Ovary (tissue), 9 donors: ENCODE data around the gene SSX2IP. TPM values are rescaled to one million over a fixed set of nuclear protein-coding genes. Genes with fewer than 3 reads are reported as not detected.
"Not testable (repeated sequence)": the region's sequence is repeated elsewhere in the genome, so short reads cannot be mapped to it uniquely, and the experiment has no call there.

Experiments used
- DNase-seq, 5 donors: peaks; one replicate each; pipeline ENCODE4 v3.0.0-alpha.2; 2019 to 2020
- H3K27ac ChIP-seq, 2 donors: fragments of 200-600 bp; one replicate each; pipeline versions ENCODE4 v1.5.1 to v1.8.0; 2019 to 2022
- H3K27me3 ChIP-seq: fragments of 200-600 bp; one replicate; pipeline ENCODE4 v1.8.0; 2022
- H3K36me3 ChIP-seq: fragments of 200-600 bp; sonication (generic); one replicate; pipeline ENCODE4 v1.5.1; 2019
- H3K4me1 ChIP-seq: one replicate; pipeline ENCODE4 v1.8.1; 2013; ENCODE audit warnings: mild to moderate bottlenecking, moderate library complexity; ENCODE audit not compliant: insufficient read depth
- H3K4me3 ChIP-seq: fragments of 200-600 bp; sonication (generic); one replicate; pipeline ENCODE4 v1.5.1; 2017
- H3K9me3 ChIP-seq, 2 donors: fragments of 200-600 bp in 1 of 2; sonication (generic) in 1 of 2; one replicate each; pipeline versions ENCODE4 v1.5.1 to v1.8.1; 2013 to 2019; ENCODE audit warnings: mild to moderate bottlenecking in 1 of 2, moderate library complexity in 1 of 2
- EP300 ChIP-seq: sonication (generic); formaldehyde crosslinking; IDR thresholded peaks from one replicate; pipeline ENCODE4 v1.6.1; 2017; ENCODE audit warnings: antibody characterized with exemption
- POLR2A ChIP-seq: fragments of 450-650 bp; IDR thresholded peaks from one replicate; pipeline ENCODE4 v1.6.1; 2017; ENCODE audit warnings: antibody characterized with exemption, mild to moderate bottlenecking, moderate library complexity
- WGBS, 3 donors: extraction: QIAGEN DNeasy Blood & Tissue Kit in 1 of 3; methylation state at CpG; one replicate each; pipeline versions ENCODE4 v1.1.5 to v1.1.7; 2013 to 2017; 5-methylcytosine and 5-hydroxymethylcytosine counted together
- intact Hi-C, 4 donors: fragments of 100-400 bp; cut with DNase I; formaldehyde crosslinking; loops; one replicate each; pipeline versions ENCODE4 v1.11.0 to v1.15.1; 2022 to 2023
- polyA plus RNA-seq, 2 donors: library from polyadenylated mRNA; stranded (reverse); fragments of 200-250 nt in 1 of 2; fragments of 350-450 nt in 1 of 2; fragmentation: Illumina TruSeq in 1 of 2; extraction: RNeasy Lipid Tissue Mini Kit (QIAGEN cat#74804) in 1 of 2; gene quantifications; one replicate each; pipeline ENCODE4 v1.2.3, GENCODE V29; 2013 to 2014
- total RNA-seq, 7 donors: library from RNA; depleted of rRNA in 2 of 7; stranded (reverse); fragments of >200 nt in 2 of 7; fragmentation: NEBNext Ultra II Directional in 3 of 7; extraction: Animal tissue kit (Norgen Biotek cat#: 25700) in 3 of 7; gene quantifications; one replicate each; pipeline versions ENCODE4 v1.1.0 to v1.2.4, GENCODE V29; 2016 to 2023
- TF ChIP-seq, protein P1 (sequence below), 3 donors: fragments of 450-650 bp in 2 of 3; fragments of 200-600 bp in 1 of 3; IDR thresholded peaks; one replicate each; pipeline versions ENCODE4 v1.5.1 to v1.8.0; 2016 to 2022; ENCODE audit warnings: antibody characterized with exemption in 3 of 3, mild to moderate bottlenecking in 1 of 3
- donor health status: DM: no; HTN: no; CAD: no; lungs with moderate emphysema.
- donor health status: DM: no; HTN: no; CAD: no.
- donor health status: Bipolar disorder and iron deficiency.
- donor health status: DM: yes; HTN: yes; CAD: no.
- donor health status: DM: no; HTN: no; CAD: no.
- donor health status: DM: yes; HTN: yes; CAD: no.

SSX2IP gene
- total and polyA plus RNA-seq, 9 donors: 1.1 to 8.5 (median 4.9) TPM

DNA sequence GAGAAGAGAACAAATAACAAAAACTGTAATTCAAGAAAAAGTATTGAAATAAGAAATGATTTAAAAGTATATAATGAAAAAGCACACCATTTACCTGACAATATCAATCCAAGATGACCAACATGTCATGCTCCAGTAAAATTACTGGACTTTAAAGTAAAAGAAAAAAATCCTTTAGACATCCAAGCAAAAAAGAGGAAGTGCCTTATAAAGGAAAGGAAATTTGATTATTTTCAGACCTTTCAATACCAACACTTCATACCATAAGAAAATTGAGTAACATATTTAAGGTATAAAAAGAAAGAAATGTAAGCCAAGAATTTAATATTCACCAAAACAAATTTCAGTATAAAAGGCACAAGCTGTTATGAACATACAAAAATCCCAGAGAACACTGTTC lies 46.2 kb upstream of the SSX2IP start:
- DNase-seq: no peak
- TF ChIP-seq, protein P1, sequence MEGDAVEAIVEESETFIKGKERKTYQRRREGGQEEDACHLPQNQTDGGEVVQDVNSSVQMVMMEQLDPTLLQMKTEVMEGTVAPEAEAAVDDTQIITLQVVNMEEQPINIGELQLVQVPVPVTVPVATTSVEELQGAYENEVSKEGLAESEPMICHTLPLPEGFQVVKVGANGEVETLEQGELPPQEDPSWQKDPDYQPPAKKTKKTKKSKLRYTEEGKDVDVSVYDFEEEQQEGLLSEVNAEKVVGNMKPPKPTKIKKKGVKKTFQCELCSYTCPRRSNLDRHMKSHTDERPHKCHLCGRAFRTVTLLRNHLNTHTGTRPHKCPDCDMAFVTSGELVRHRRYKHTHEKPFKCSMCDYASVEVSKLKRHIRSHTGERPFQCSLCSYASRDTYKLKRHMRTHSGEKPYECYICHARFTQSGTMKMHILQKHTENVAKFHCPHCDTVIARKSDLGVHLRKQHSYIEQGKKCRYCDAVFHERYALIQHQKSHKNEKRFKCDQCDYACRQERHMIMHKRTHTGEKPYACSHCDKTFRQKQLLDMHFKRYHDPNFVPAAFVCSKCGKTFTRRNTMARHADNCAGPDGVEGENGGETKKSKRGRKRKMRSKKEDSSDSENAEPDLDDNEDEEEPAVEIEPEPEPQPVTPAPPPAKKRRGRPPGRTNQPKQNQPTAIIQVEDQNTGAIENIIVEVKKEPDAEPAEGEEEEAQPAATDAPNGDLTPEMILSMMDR (IDR thresholded peaks at IDR 0.05): no peak
- TF ChIP-seq POLR2A: no peak
- TF ChIP-seq EP300: no peak
- H3K36me3 ChIP-seq: no peaks in the 10 kb centered on the region
- peaks cover 0 to 3% of the 10 kb centered on the region in 2 donors for H3K9me3 ChIP-seq
- H3K4me1 ChIP-seq: no peaks in the 10 kb centered on the region
- H3K27ac ChIP-seq: no peak overlapping the region
- H3K4me3 ChIP-seq: no peak overlapping the region
- intact Hi-C loops: no loop called here
- no peaks in the 10 kb centered on the region for H3K27me3 ChIP-seq

DNA sequence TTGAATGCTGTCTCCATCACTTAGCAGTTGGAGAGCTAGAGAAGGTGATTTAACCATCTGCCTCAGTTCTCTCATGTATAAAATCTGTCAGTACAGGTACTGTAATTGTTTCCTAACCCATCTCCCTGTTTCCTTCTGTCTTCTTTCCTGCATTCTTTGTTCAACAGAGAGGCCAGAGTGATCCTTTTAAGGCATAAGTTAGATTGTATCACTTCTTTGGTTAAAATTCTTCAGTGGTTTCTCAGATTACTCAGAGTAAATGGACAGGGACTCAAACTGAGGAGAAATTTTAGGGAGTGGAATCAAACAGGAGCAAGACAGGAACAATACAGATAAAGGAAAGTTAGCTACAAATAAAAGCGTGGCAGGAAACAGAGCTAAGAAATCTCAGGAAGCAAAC lies 45.2 kb upstream of the SSX2IP start:
- H3K27me3 ChIP-seq: no peaks in the 10 kb centered on the region
- DNase-seq: no peak
- no peaks in the 10 kb centered on the region for H3K4me1 ChIP-seq
- 41 to 56% (median 51%) methylated on average over 1 of the region's 1 CpG for WGBS, 3 donors
- H3K36me3 ChIP-seq: no peaks in the 10 kb centered on the region
- intact Hi-C loops: no loop called here
- H3K9me3 ChIP-seq: peaks cover 0 to 3% of the 10 kb centered on the region in 2 donors
- no peak overlapping the region for H3K4me3 ChIP-seq
- TF ChIP-seq, protein P1 (IDR thresholded peaks at IDR 0.05): no peak
- TF ChIP-seq EP300 (no peak), POLR2A (no peak)
- no peak overlapping the region for H3K27ac ChIP-seq

DNA sequence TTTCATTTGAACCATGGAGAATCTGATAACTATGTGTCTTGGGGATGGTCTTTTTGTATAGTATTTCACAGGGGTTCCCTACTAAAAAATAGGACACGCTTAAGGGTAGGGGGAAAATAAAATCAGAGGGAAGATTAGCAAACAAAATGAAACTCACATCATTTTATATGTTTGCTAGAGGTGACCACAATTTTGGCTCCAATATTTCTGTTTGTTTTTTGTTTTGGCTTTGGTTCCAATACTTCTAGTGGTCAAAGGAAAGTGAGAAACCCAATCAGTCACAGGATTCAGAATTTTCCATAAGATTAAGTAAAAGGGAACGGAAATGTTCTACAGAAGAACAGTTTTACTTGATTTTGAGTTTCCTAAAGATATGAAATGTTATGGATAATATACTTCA lies 42.3 kb upstream of the SSX2IP start:
- TF ChIP-seq POLR2A: no peak
- no peak for TF ChIP-seq EP300
- TF ChIP-seq, protein P1 (IDR thresholded peaks at IDR 0.05): no peak
- Histone ChIP-seq H3K4me3 (no peak overlapping the region), H3K27me3 (no peaks in the 10 kb centered on the region), H3K27ac (no peak overlapping the region), H3K9me3 (peaks cover 0 to 3% of the 10 kb centered on the region in 2 donors), H3K36me3 (no peaks in the 10 kb centered on the region), H3K4me1 (no peaks in the 10 kb centered on the region)
- WGBS, 3 donors: 47 to 91% (median 90%) methylated on average over 2 of the region's 2 CpGs
- intact Hi-C loops: no loop called here
- no peak for DNase-seq

DNA sequence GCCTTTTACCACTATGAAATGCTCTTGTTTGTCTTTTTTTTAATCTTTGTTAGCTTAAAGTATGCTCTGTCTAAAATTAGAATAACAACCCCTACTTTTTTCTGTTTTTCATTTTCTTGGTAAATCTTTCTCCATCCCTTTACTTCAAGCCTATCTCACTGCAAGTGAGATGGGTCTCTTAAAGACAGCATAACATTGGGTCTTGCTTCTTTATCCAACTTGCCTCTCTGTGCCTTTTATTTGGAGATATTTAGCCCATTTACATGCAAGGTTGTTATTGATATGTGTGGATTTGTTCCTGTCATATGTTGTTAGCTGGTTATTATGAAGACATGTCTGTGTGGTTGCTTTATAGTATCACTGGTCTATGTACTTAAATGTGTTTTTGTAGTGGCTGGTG lies 41.3 kb upstream of the SSX2IP start:
- no peak overlapping the region for H3K27ac ChIP-seq
- H3K27me3 ChIP-seq: no peaks in the 10 kb centered on the region
- H3K9me3 ChIP-seq: peaks cover 0 to 3% of the 10 kb centered on the region in 2 donors
- DNase-seq: no peak
- no peaks in the 10 kb centered on the region for H3K4me1 ChIP-seq
- TF ChIP-seq POLR2A: no peak
- no peaks in the 10 kb centered on the region for H3K36me3 ChIP-seq
- intact Hi-C loops: no loop called here
- H3K4me3 ChIP-seq: no peak overlapping the region

DNA sequence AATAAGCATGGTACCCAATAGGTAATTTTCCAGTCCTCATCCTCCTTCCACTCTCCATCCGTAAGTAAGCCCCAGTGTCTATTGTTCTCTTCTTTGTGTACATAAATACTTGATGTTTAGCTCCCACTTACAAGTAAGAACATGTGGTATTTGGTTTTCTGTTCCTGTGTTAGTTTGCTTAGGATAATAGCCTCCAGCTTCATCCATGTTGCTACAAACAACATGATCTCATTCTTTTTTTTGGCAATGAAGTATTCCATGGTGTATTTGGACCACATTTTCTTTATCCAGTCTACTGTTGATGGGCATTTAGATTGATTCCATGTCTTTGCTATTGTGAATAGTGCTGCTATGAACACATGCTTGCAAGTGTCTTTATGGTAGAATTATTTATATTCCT lies 37.5 kb upstream of the SSX2IP start:
- H3K9me3 ChIP-seq, intact Hi-C loops, H3K27ac ChIP-seq, H3K36me3 ChIP-seq, DNase-seq, H3K4me1 ChIP-seq, H3K4me3 ChIP-seq, H3K27me3 ChIP-seq: not testable (repeated sequence)
- WGBS, 3 donors: 28 to 43% (median 43%) methylated on average over 1 of the region's 1 CpG
